Measurements from ENCODE around the gene ZNF91.
"Not testable (repeated sequence)": the region's sequence is repeated elsewhere in the genome, so short reads cannot be mapped to it uniquely, and the experiment has no call there.

Gene ZNF91

GRCh38 chr19:23378948-23379347, 16.3 kb downstream of the ZNF91 start:
- POLR2A ChIA-PET, result no interaction called here
- CTCF ChIA-PET, result no interaction called here
- TF ChIP-seq CTCF (IDR thresholded peaks at IDR 0.05; ENCODE audit: control extremely low read depth, extremely low read depth, low read depth, missing control alignments), result no peak
- DNase-seq (ENCODE audit: extremely low spot score), result no peak

GRCh38 chr19:23377276-23377675, 18.0 kb downstream of the ZNF91 start:
- no peak for DNase-seq (ENCODE audit: extremely low spot score)
- POLR2A ChIA-PET, result no interaction called here
- CTCF ChIA-PET, result no interaction called here
- TF ChIP-seq CTCF (IDR thresholded peaks at IDR 0.05; ENCODE audit: control extremely low read depth, extremely low read depth, low read depth, missing control alignments), result no peak

- TF ChIP-seq CTCF (IDR thresholded peaks at IDR 0.05; ENCODE audit: control extremely low read depth, extremely low read depth, low read depth, missing control alignments), result no peak
- ChIA-PET CTCF (no interaction called here), POLR2A (no interaction called here)
- no peak for DNase-seq (ENCODE audit: extremely low spot score)
Observed at GRCh38 chr19:23366437-23366836, 28.8 kb downstream of the ZNF91 start.

GRCh38 chr19:23366031-23366430, 29.2 kb downstream of the ZNF91 start:
- CTCF ChIA-PET; POLR2A ChIA-PET; DNase-seq (ENCODE audit: extremely low spot score): not testable (repeated sequence)

- ChIA-PET POLR2A (no interaction called here), CTCF (no interaction called here)
- TF ChIP-seq CTCF (IDR thresholded peaks at IDR 0.05; ENCODE audit: control extremely low read depth, extremely low read depth, low read depth, missing control alignments), result no peak
- DNase-seq (ENCODE audit: extremely low spot score), result no peak
Observed at GRCh38 chr19:23365222-23365621, 30.0 kb downstream of the ZNF91 start.

GRCh38 chr19:23361843-23362242, 33.4 kb downstream of the ZNF91 start:
- CTCF ChIA-PET; POLR2A ChIA-PET; DNase-seq (ENCODE audit: extremely low spot score): not testable (repeated sequence)

- CTCF ChIA-PET, result no interaction called here
- TF ChIP-seq CTCF (IDR thresholded peaks at IDR 0.05; ENCODE audit: control extremely low read depth, extremely low read depth, low read depth, missing control alignments), result no peak
- POLR2A ChIA-PET, result no interaction called here
- no peak for DNase-seq (ENCODE audit: extremely low spot score)
Observed at GRCh38 chr19:23351806-23352205, 43.5 kb downstream of the ZNF91 start.

- CTCF ChIA-PET, result no interaction called here
- no peak for TF ChIP-seq CTCF (IDR thresholded peaks at IDR 0.05; ENCODE audit: control extremely low read depth, extremely low read depth, low read depth, missing control alignments)
- POLR2A ChIA-PET, result no interaction called here
- no peak for DNase-seq (ENCODE audit: extremely low spot score)
Observed at GRCh38 chr19:23346696-23347095, 48.6 kb downstream of the ZNF91 start.
